Small intestine (tissue), 7 donors: ENCODE data around the gene TEAD1. TPM values are rescaled to one million over a fixed set of nuclear protein-coding genes. Genes with fewer than 3 reads are reported as not detected.
A peak's percentile ranks its signal among the peaks of the same experiment; 100 is the strongest.

ENCODE experiments used
- DNase-seq, 2 donors: peaks; one replicate each; pipeline versions ENCODE4 v3.0.0 to v3.0.0-alpha.2; 2013
- FAIRE-seq: peaks from 2 replicates; lab custom pipeline; 2012; peaks lifted over from hg19 to GRCh38; lab: Jason Lieb, UNC
- H3K27ac ChIP-seq, 3 donors: one replicate each; pipeline ENCODE4 v1.5.1; 2013; ENCODE audit warnings: low read length in 2 of 3, mild to moderate bottlenecking in 2 of 3, control low read depth in 1 of 3, inconsistent platforms in 1 of 3, low read depth in 1 of 3, moderate library complexity in 1 of 3
- H3K27me3 ChIP-seq, 3 donors: one replicate each; pipeline ENCODE4 v1.6.1; 2013; ENCODE audit warnings: low read length in 3 of 3, inconsistent platforms in 1 of 3; ENCODE audit not compliant: control insufficient read depth in 3 of 3, insufficient read depth in 3 of 3
- H3K36me3 ChIP-seq, 3 donors: one replicate each; pipeline ENCODE4 v1.6.1; 2013; ENCODE audit warnings: low read length in 3 of 3, inconsistent platforms in 1 of 3, low read depth in 1 of 3, mild to moderate bottlenecking in 1 of 3, moderate library complexity in 1 of 3; ENCODE audit not compliant: control insufficient read depth in 3 of 3, insufficient read depth in 2 of 3
- H3K4me1 ChIP-seq, 3 donors: one replicate each; pipeline ENCODE4 v1.6.1; 2013; ENCODE audit warnings: low read length in 2 of 3, inconsistent platforms in 1 of 3, low read depth in 1 of 3, mild to moderate bottlenecking in 1 of 3, moderate library complexity in 1 of 3; ENCODE audit not compliant: control insufficient read depth in 3 of 3, insufficient read depth in 2 of 3
- H3K4me3 ChIP-seq, 3 donors: one replicate each; pipeline ENCODE4 v1.5.1; 2013; ENCODE audit warnings: low read length in 3 of 3, control low read depth in 1 of 3, inconsistent platforms in 1 of 3, low read depth in 1 of 3, mild to moderate bottlenecking in 1 of 3, moderate library complexity in 1 of 3
- H3K9me3 ChIP-seq, 2 donors: one replicate each; pipeline ENCODE4 v1.6.1; 2013; ENCODE audit warnings: low read depth in 1 of 2, low read length in 1 of 2; ENCODE audit not compliant: control insufficient read depth in 2 of 2, insufficient read depth in 1 of 2
- WGBS, 3 donors: extraction: QIAGEN DNeasy Blood & Tissue Kit; methylation state at CpG; one replicate each; pipeline ENCODE4 v1.1.7; 2013; 5-methylcytosine and 5-hydroxymethylcytosine counted together
- polyA plus RNA-seq, 4 donors: library from polyadenylated mRNA; stranded (reverse) in 3 of 4; unstranded in 1 of 4; fragments of 200-250 nt in 3 of 4; fragments of 120-200 nt in 1 of 4; gene quantifications; one replicate each; pipeline versions ENCODE4 v1.2.1 to v1.2.3, GENCODE V29; 2013
- donor health status: healthy with polysubstance abuse.
- donor health status: control.
- donor health status: control.
- donor health status: Bipolar disorder and iron deficiency.
- donor health status: healthy.

TEAD1 gene
- polyA plus RNA-seq, 4 donors, result 3.2 to 29.3 (median 7.6) TPM

GRCh38 chr11:12840871-12841660, 166.8 kb downstream of the TEAD1 start:
- no peak for FAIRE-seq
- peak overlapping the region in 1 of 3 donors; percentile 39 for H3K27ac ChIP-seq

GRCh38 chr11:12841946-12842630, 167.9 kb downstream of the TEAD1 start:
- H3K9me3 ChIP-seq, result no peaks in the 10 kb centered on the region
- H3K36me3 ChIP-seq, result no peaks in the 10 kb centered on the region
- DNase-seq (peak in 1 of 2 donors; percentile 46), FAIRE-seq (no peak)
- peak overlapping the region in 1 of 3 donors; percentile 39 for H3K27ac ChIP-seq
- no peaks in the 10 kb centered on the region for H3K27me3 ChIP-seq
- peaks cover 3 to 42% (median 22%) of the 10 kb centered on the region in 3 donors for H3K4me1 ChIP-seq
- 32 to 73% (median 53%) methylated on average over 9 of the region's 9 CpGs for WGBS, 3 donors
- H3K4me3 ChIP-seq, result no peak overlapping the region

More at GRCh38 chr11:12840871-12841660, 166.8 kb downstream of the TEAD1 start:
- no peaks in the 10 kb centered on the region for H3K9me3 ChIP-seq
- 78 to 79% (median 78%) methylated on average over 6 of the region's 6 CpGs for WGBS, 3 donors
- H3K4me1 ChIP-seq, result peaks cover 3 to 32% (median 16%) of the 10 kb centered on the region in 3 donors
- peak in 1 of 2 donors; percentile 23 for DNase-seq
- no peak overlapping the region for H3K4me3 ChIP-seq
- H3K27me3 ChIP-seq, result no peaks in the 10 kb centered on the region
- no peaks in the 10 kb centered on the region for H3K36me3 ChIP-seq

- no peak for FAIRE-seq
- no peaks in the 10 kb centered on the region for H3K36me3 ChIP-seq
- H3K27ac ChIP-seq, result peak overlapping the region in 1 of 3 donors; percentile 59
- H3K4me1 ChIP-seq, result peaks cover 3 to 45% (median 22%) of the 10 kb centered on the region in 3 donors
- peak in 1 of 2 donors; percentile 42 for DNase-seq
- no peak overlapping the region for H3K4me3 ChIP-seq
- 42 to 53% (median 50%) methylated on average over 6 of the region's 6 CpGs for WGBS, 3 donors
- H3K9me3 ChIP-seq, result no peaks in the 10 kb centered on the region
- H3K27me3 ChIP-seq, result no peaks in the 10 kb centered on the region
Measured at GRCh38 chr11:12842933-12843636, 168.9 kb downstream of the TEAD1 start.

- no peak for FAIRE-seq
- no peaks in the 10 kb centered on the region for H3K27me3 ChIP-seq
- WGBS, 3 donors, result 17 to 60% (median 39%) methylated on average over 6 of the region's 6 CpGs
- peaks cover 3 to 45% (median 22%) of the 10 kb centered on the region in 3 donors for H3K4me1 ChIP-seq
- peak overlapping the region in 2 of 3 donors; percentile 71 to 77 for H3K27ac ChIP-seq
- H3K4me3 ChIP-seq, result no peak overlapping the region
- H3K36me3 ChIP-seq, result no peaks in the 10 kb centered on the region
- no peaks in the 10 kb centered on the region for H3K9me3 ChIP-seq
- peak; percentile 73 to 74 for DNase-seq
Measured at GRCh38 chr11:12845163-12845562, 170.9 kb downstream of the TEAD1 start.

GRCh38 chr11:12845739-12846358, 171.6 kb downstream of the TEAD1 start:
- 13 to 36% (median 33%) methylated on average over 10 of the region's 10 CpGs for WGBS, 3 donors
- Histone ChIP-seq H3K27ac (peak overlapping the region in 2 of 3 donors; percentile 71 to 77), H3K36me3 (no peaks in the 10 kb centered on the region), H3K4me3 (no peak overlapping the region), H3K4me1 (peaks cover 3 to 45% (median 22%) of the 10 kb centered on the region in 3 donors), H3K9me3 (no peaks in the 10 kb centered on the region), H3K27me3 (no peaks in the 10 kb centered on the region)
- FAIRE-seq (no peak), DNase-seq (peak; percentile 84 to 87)

- FAIRE-seq (no peak), DNase-seq (peak in 1 of 2 donors; percentile 30)
- no peaks in the 10 kb centered on the region for H3K9me3 ChIP-seq
- no peak overlapping the region for H3K4me3 ChIP-seq
- H3K36me3 ChIP-seq, result no peaks in the 10 kb centered on the region
- H3K27ac ChIP-seq, result peak overlapping the region; percentile 9 to 71 (median 12)
- peaks cover 3 to 44% (median 22%) of the 10 kb centered on the region in 3 donors for H3K4me1 ChIP-seq
- no peaks in the 10 kb centered on the region for H3K27me3 ChIP-seq
- WGBS, 3 donors, result 57 to 70% (median 68%) methylated on average over 3 of the region's 3 CpGs
Measured at GRCh38 chr11:12846786-12847615, 172.8 kb downstream of the TEAD1 start.

- Histone ChIP-seq H3K27me3 (no peaks in the 10 kb centered on the region), H3K27ac (no peak overlapping the region), H3K9me3 (no peaks in the 10 kb centered on the region), H3K36me3 (no peaks in the 10 kb centered on the region), H3K4me3 (no peak overlapping the region), H3K4me1 (peaks cover 5 to 44% (median 19%) of the 10 kb centered on the region in 3 donors)
- 93 to 96% (median 94%) methylated on average over 3 of the region's 3 CpGs for WGBS, 3 donors
- FAIRE-seq (no peak), DNase-seq (no peak)
Measured at GRCh38 chr11:12848413-12848812, 174.2 kb downstream of the TEAD1 start.
